Kidney (tissue), 14 donors: ENCODE measurements around the gene VAV2. TPM values are rescaled to one million over a fixed set of nuclear protein-coding genes. Genes with fewer than 3 reads are reported as not detected.

Source experiments
- DNase-seq, 5 donors: peaks; one replicate each; pipeline ENCODE4 v3.0.0-alpha.2; 2013 to 2020
- FAIRE-seq: peaks from 2 replicates; lab custom pipeline; 2012; peaks lifted over from hg19 to GRCh38; lab: Jason Lieb, UNC
- H3K27ac ChIP-seq, 2 donors: one replicate each; pipeline ENCODE4 v1.7.0; 2013; ENCODE audit warnings: low read depth in 2 of 2, low read length in 2 of 2, inconsistent platforms in 1 of 2
- H3K27me3 ChIP-seq: one replicate; pipeline ENCODE4 v1.7.1; 2013; ENCODE audit warnings: low read length, inconsistent platforms; ENCODE audit not compliant: control insufficient read depth, insufficient read depth
- H3K36me3 ChIP-seq, 3 donors: one replicate each; pipeline versions ENCODE4 v1.7.0 to v1.7.1; 2013; ENCODE audit warnings: low read length in 3 of 3, control low read depth in 1 of 3, inconsistent platforms in 1 of 3; ENCODE audit not compliant: insufficient read depth in 3 of 3, control insufficient read depth in 2 of 3
- H3K4me1 ChIP-seq, 3 donors: one replicate each; pipeline versions ENCODE4 v1.7.0 to v1.7.1; 2013; ENCODE audit warnings: low read length in 3 of 3, inconsistent platforms in 1 of 3, low read depth in 1 of 3; ENCODE audit not compliant: control insufficient read depth in 2 of 3, insufficient read depth in 2 of 3
- H3K4me3 ChIP-seq, 3 donors: one replicate each; pipeline versions ENCODE4 v1.7.0 to v1.8.1; 2013; ENCODE audit warnings: low read length in 3 of 3, control low read depth in 1 of 3, inconsistent platforms in 1 of 3
- H3K9ac ChIP-seq, 3 donors: one replicate each; pipeline versions ENCODE4 v1.7.0 to v1.7.1; 2013; ENCODE audit warnings: low read length in 3 of 3, control low read depth in 1 of 3, inconsistent platforms in 1 of 3
- H3K9me3 ChIP-seq, 3 donors: one replicate each; pipeline versions ENCODE4 v1.7.0 to v1.7.1; 2013; ENCODE audit warnings: low read length in 3 of 3, control low read depth in 1 of 3, inconsistent platforms in 1 of 3; ENCODE audit not compliant: control insufficient read depth in 2 of 3, insufficient read depth in 1 of 3
- CTCF ChIP-seq: IDR thresholded peaks from 3 replicates; pipeline ENCODE4 v1.5.1; 2012; ENCODE audit warnings: mild to moderate bottlenecking, moderate library complexity, borderline replicate concordance; ENCODE audit not compliant: insufficient read depth; ENCODE audit errors: extremely low read depth
- intact Hi-C: fragments of 100-400 bp; cut with DNase I; formaldehyde crosslinking; loops from one replicate; pipeline ENCODE4 v1.11.1; 2022
- polyA plus RNA-seq: library from polyadenylated mRNA; stranded (reverse); fragments of 350-450 nt; fragmentation: Illumina TruSeq; extraction: RNeasy Lipid Tissue Mini Kit (QIAGEN cat#74804); gene quantifications from one replicate; pipeline ENCODE4 v1.2.3, GENCODE V29; 2014; ENCODE audit warnings: low read depth, low replicate concordance; ENCODE audit not compliant: insufficient read depth
- total RNA-seq: library from RNA; stranded (reverse); fragmentation: NEBNext Ultra II Directional; extraction: Animal tissue kit (Norgen Biotek cat#: 25700); gene quantifications from one replicate; pipeline ENCODE4 v1.2.1, GENCODE V29; 2021
- donor health status: control.
- donor health status: control.
- donor health status: control.
- donor health status: control.
- donor health status: control.
- donor health status: DM: yes; HTN: yes; CAD: no.
- donor health status: Normal renal cell carcinoma (clear cell type).

The VAV2 gene
- total and polyA plus RNA-seq, 2 donors from 2014 or later = 22.3 to 47.1 TPM

GRCh38 chr9:133953976-133954709 lies 38.0 kb downstream of the VAV2 start:
- H3K27me3 ChIP-seq = no peaks in the 10 kb centered on the region
- H3K9me3 ChIP-seq = no peaks in the 10 kb centered on the region
- FAIRE-seq (no peak), DNase-seq (peak in 1 of 5 donors; percentile 76)
- no peak overlapping the region for H3K4me3 ChIP-seq
- H3K27ac ChIP-seq = no peak overlapping the region
- intact Hi-C loops = no loop called here
- no peak for TF ChIP-seq CTCF
- H3K36me3 ChIP-seq = no peaks in the 10 kb centered on the region
- peak overlapping the region in 1 of 3 donors; percentile 12 for H3K9ac ChIP-seq
- H3K4me1 ChIP-seq = peaks cover 0 to 51% (median 18%) of the 10 kb centered on the region in 3 donors

- FAIRE-seq (no peak), DNase-seq (peak in 1 of 5 donors; percentile 66)
- Histone ChIP-seq H3K36me3 (no peaks in the 10 kb centered on the region), H3K9ac (no peak overlapping the region), H3K9me3 (no peaks in the 10 kb centered on the region), H3K4me3 (no peak overlapping the region), H3K27me3 (no peaks in the 10 kb centered on the region), H3K27ac (no peak overlapping the region), H3K4me1 (peaks cover 0 to 51% (median 18%) of the 10 kb centered on the region in 3 donors)
- TF ChIP-seq CTCF = no peak
- intact Hi-C loops = no loop called here
Observed at GRCh38 chr9:133953621-133953975, 38.5 kb downstream of the VAV2 start.

GRCh38 chr9:133952598-133953550 lies 39.2 kb downstream of the VAV2 start:
- FAIRE-seq = no peak
- Histone ChIP-seq H3K27me3 (no peaks in the 10 kb centered on the region), H3K9me3 (no peaks in the 10 kb centered on the region), H3K9ac (no peak overlapping the region), H3K4me1 (peaks cover 0 to 57% (median 18%) of the 10 kb centered on the region in 3 donors), H3K4me3 (no peak overlapping the region), H3K27ac (no peak overlapping the region), H3K36me3 (no peaks in the 10 kb centered on the region)
- intact Hi-C loops = no loop called here
- TF ChIP-seq CTCF = no peak
- peak in 1 of 5 donors; percentile 69 for DNase-seq
